ENCODE measurements around the gene MAPK1. TPM values are rescaled to one million over a fixed set of nuclear protein-coding genes. Genes with fewer than 3 reads are reported as not detected.
"Not testable (repeated sequence)": the region's sequence is repeated elsewhere in the genome, so short reads cannot be mapped to it uniquely, and the experiment has no call there.

MAPK1 gene
- total RNA-seq, 1 donor from 2014 or later, result 149 TPM

DNA sequence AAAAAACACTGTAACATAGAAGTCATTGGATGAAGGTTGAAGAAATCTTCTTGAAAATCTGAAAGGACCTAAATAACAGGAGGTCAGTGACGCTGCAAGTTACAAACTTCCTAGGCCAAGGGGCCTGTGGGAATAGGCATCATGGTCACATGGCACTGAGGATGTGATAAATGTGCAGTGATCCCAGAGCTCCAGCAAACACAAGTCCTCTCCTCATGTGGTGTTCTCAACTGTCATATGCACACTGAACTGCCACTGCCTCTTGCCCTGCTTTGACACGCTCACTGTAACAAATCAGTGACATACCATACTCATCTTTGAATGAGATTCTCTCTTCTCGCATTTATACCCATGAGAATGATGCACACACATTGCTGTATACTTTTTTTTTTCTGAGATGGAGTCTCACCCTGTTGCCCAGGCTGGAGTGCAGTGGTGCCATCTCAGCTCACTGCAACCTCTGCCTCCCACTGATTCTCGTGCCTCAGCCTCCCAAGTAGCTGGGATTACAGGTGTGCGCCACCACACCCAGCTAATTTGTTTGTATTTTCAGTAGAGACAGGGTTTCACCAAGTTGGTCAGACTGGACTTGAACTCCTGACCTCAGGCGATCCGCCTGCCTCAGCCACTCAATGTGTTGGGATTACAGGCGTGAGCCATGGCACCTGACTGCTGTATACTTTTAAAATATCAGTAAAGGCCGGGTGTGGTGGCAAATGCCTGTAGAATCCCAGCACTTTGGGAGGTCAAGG lies 66.7 kb downstream of the MAPK1 start:
- Mint-ChIP-seq H3K27ac (no peak overlapping the region), H3K4me3 (no peak overlapping the region), H3K27me3 (no peaks in the 10 kb centered on the region), H3K36me3 (ENCODE audit: low read depth) (peaks cover 82% of the 10 kb centered on the region), H3K9me3 (no peaks in the 10 kb centered on the region), H3K4me1 (no peaks in the 10 kb centered on the region)
- intact Hi-C loops (cut with micrococcal nuclease), result no loop called here
- ChIA-PET CTCF (no interaction called here), POLR2A (interaction anchor here (0.6 kb wide), 1 partner anchor 11 kb away, joined by 5 read pairs; no protein-coding TSS in a partner anchor)
- no peak for ATAC-seq (ENCODE audit: low read depth)
- no peak for DNase-seq
- TF ChIP-seq, protein P1, sequence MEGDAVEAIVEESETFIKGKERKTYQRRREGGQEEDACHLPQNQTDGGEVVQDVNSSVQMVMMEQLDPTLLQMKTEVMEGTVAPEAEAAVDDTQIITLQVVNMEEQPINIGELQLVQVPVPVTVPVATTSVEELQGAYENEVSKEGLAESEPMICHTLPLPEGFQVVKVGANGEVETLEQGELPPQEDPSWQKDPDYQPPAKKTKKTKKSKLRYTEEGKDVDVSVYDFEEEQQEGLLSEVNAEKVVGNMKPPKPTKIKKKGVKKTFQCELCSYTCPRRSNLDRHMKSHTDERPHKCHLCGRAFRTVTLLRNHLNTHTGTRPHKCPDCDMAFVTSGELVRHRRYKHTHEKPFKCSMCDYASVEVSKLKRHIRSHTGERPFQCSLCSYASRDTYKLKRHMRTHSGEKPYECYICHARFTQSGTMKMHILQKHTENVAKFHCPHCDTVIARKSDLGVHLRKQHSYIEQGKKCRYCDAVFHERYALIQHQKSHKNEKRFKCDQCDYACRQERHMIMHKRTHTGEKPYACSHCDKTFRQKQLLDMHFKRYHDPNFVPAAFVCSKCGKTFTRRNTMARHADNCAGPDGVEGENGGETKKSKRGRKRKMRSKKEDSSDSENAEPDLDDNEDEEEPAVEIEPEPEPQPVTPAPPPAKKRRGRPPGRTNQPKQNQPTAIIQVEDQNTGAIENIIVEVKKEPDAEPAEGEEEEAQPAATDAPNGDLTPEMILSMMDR (IDR thresholded peaks at IDR 0.05), result no peak

DNA sequence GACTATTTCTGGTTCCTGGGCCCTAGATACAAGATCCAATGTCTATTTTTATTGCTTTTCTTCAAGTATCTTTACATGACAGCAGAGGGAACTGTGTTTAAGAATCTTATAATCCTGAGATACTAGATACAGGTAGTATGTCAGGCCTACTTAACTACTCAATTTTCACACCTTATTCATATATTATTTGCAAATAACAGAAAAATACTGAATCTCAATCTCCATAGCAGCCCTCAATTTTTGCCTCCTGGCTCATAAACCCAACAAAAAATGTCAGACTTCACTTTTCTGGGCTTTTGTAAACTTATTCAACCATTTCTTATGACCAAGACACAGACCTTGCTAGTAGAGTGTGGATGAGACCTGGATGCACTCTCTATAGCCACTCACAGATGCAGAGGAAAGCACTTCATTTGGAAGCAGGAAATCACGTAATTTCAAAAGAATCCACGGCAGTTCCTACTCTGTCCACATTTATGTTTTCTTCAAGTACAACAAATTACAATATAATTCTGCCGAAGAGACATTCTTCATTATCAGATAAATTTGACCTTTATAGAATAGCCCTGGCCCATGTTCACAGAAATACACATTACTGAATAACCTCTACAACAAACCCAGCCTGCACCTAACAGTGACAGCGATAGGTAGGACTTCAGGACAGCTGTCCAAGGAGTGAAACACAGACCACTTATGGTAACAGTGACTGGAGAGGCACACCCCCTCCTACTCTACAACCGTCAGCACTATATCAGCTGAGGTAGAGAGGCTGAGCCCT lies 69.8 kb downstream of the MAPK1 start:
- Mint-ChIP-seq H3K4me3 (no peak overlapping the region), H3K9me3 (no peaks in the 10 kb centered on the region), H3K27ac (no peak overlapping the region), H3K4me1 (no peaks in the 10 kb centered on the region), H3K36me3 (ENCODE audit: low read depth) (peaks cover 59% of the 10 kb centered on the region), H3K27me3 (no peaks in the 10 kb centered on the region)
- intact Hi-C loops (cut with micrococcal nuclease), result no loop called here
- TF ChIP-seq, protein P1 (IDR thresholded peaks at IDR 0.05), result no peak
- ATAC-seq (ENCODE audit: low read depth) (no peak), DNase-seq (no peak)
- CTCF ChIA-PET, result no interaction called here
- POLR2A ChIA-PET, result interaction anchor here (0.6 kb wide), 1 partner anchor 79 kb away, joined by 3 read pairs; no protein-coding TSS in a partner anchor

GRCh38 chr22:21796863-21797262 lies 70.6 kb downstream of the MAPK1 start:
- TF ChIP-seq, protein P1 (IDR thresholded peaks at IDR 0.05), result no peak
- ChIA-PET POLR2A (interaction anchor here (0.6 kb wide), 1 partner anchor 79 kb away, joined by 3 read pairs; no protein-coding TSS in a partner anchor), CTCF (no interaction called here)
- H3K9me3 Mint-ChIP-seq, result no peaks in the 10 kb centered on the region
- peaks cover 3% of the 10 kb centered on the region for H3K4me1 Mint-ChIP-seq
- ATAC-seq (ENCODE audit: low read depth) (no peak), DNase-seq (no peak)
- H3K27ac Mint-ChIP-seq, result no peak overlapping the region
- no peaks in the 10 kb centered on the region for H3K27me3 Mint-ChIP-seq
- peaks cover 57% of the 10 kb centered on the region for H3K36me3 Mint-ChIP-seq (ENCODE audit: low read depth)
- no peak overlapping the region for H3K4me3 Mint-ChIP-seq
- intact Hi-C loops (cut with micrococcal nuclease), result no loop called here

- peaks cover 59% of the 10 kb centered on the region for H3K36me3 Mint-ChIP-seq (ENCODE audit: low read depth)
- H3K27ac Mint-ChIP-seq, result no peak overlapping the region
- no peaks in the 10 kb centered on the region for H3K9me3 Mint-ChIP-seq
- ATAC-seq (ENCODE audit: low read depth) (no peak), DNase-seq (no peak)
- TF ChIP-seq, protein P1 (IDR thresholded peaks at IDR 0.05), result no peak
- H3K27me3 Mint-ChIP-seq, result no peaks in the 10 kb centered on the region
- CTCF ChIA-PET, result no interaction called here
- H3K4me1 Mint-ChIP-seq, result peaks cover 8% of the 10 kb centered on the region
- H3K4me3 Mint-ChIP-seq, result no peak overlapping the region
- intact Hi-C loops (cut with micrococcal nuclease), result no loop called here
- POLR2A ChIA-PET, result no interaction called here
Observed at GRCh38 chr22:21796231-21796630, 71.2 kb downstream of the MAPK1 start.

DNA sequence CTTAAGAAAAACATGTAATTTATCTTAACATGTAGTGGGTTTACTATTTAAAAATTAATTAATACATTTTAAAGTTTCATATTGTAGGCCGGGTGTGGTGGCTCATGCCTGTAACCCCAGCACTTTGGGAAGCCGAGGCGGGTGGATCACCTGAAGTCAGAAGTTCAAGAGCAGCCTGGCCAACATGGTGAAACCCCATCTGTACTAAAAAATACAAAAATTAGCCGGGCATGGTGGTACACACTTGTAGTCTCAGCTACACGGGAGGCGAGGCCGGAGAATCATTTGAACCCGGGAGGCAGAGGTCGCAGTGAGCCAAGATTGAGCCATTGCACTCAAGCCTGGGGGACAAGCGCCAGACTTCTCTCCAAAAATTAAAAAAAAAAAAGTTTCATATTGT lies 73.7 kb downstream of the MAPK1 start:
- H3K27ac Mint-ChIP-seq; H3K9me3 Mint-ChIP-seq; H3K4me3 Mint-ChIP-seq; CTCF ChIA-PET; ATAC-seq (ENCODE audit: low read depth); DNase-seq; POLR2A ChIA-PET; H3K27me3 Mint-ChIP-seq; intact Hi-C loops (cut with micrococcal nuclease); H3K4me1 Mint-ChIP-seq: not testable (repeated sequence)
- peaks cover 44% of the 10 kb centered on the region for H3K36me3 Mint-ChIP-seq (ENCODE audit: low read depth)
